SK-N-SH (cell line): ENCODE results near the gene PDGFA. TPM values are rescaled to one million over a fixed set of nuclear protein-coding genes. Genes with fewer than 3 reads are reported as not detected.

Experiments used
- CTCF ChIA-PET: fragments of 300-600, 350-600 bp; formaldehyde crosslinking; extraction: SDS; loops from one replicate; lab custom pipeline; 2021; lab: Yijun Ruan, JAX
- POLR2A ChIA-PET: fragments of 350-600 bp; sonication (Branson Sonifier 250); formaldehyde crosslinking; extraction: SDS; loops from one replicate; lab custom pipeline; 2020; ENCODE audit warnings: antibody characterized with exemption, inconsistent platforms; lab: Yijun Ruan, JAX
- DNase-seq: peaks from one replicate; pipeline ENCODE4 v3.0.0; 2012
- H2AFZ ChIP-seq: fragments of 200-600 bp; sonication (generic); 2 replicates; pipeline ENCODE4 v1.8.1; 2016; ENCODE audit warnings: antibody characterized with exemption, mild to moderate bottlenecking, low read depth
- H3F3A ChIP-seq: fragments of 200-600 bp; sonication (generic); replicated peaks from 2 replicates; pipeline ENCODE3; 2016; ENCODE audit warnings: antibody characterized with exemption, mild to moderate bottlenecking; ENCODE audit not compliant: insufficient read depth
- H3K27ac ChIP-seq, 2 experiments: fragments of 200-500 bp in 1 of 2; fragments of 200-600 bp in 1 of 2; sonication (Bioruptor generic) in 1 of 2; sonication (generic), shearing (Covaris generic) in 1 of 2; 2 replicates each; pipeline versions ENCODE4 v1.5.1 to v1.6.1; 2014 to 2016; ENCODE audit warnings: low read depth in 2 of 2, inconsistent platforms in 1 of 2, low read length in 1 of 2, mild to moderate bottlenecking in 1 of 2, mixed read lengths in 1 of 2
- H3K27me3 ChIP-seq: fragments of 200-600 bp; sonication (generic), shearing (Covaris generic); 2 replicates; pipeline ENCODE4 v1.6.1; 2016; ENCODE audit warnings: mixed run types; ENCODE audit not compliant: insufficient read depth
- H3K36me3 ChIP-seq, 2 experiments: fragments of 200-500 bp in 1 of 2; fragments of 200-600 bp in 1 of 2; sonication (Bioruptor generic) in 1 of 2; sonication (generic) in 1 of 2; replicated peaks in 1 of 2; 2 replicates each; pipeline versions ENCODE3 to v1.5.1; 2014 to 2016; ENCODE audit warnings: low read length in 1 of 2, mild to moderate bottlenecking in 1 of 2; ENCODE audit not compliant: insufficient read depth in 2 of 2, control insufficient read depth in 1 of 2
- H3K4me1 ChIP-seq, 2 experiments: fragments of 200-500 bp in 1 of 2; fragments of 200-600 bp in 1 of 2; sonication (Bioruptor generic) in 1 of 2; sonication (generic), shearing (Covaris generic) in 1 of 2; 2 replicates each; pipeline versions ENCODE4 v1.5.1 to v1.6.1; 2014 to 2016; ENCODE audit warnings: low read depth in 1 of 2, low read length in 1 of 2, mixed run types in 1 of 2; ENCODE audit not compliant: insufficient read depth in 2 of 2, control insufficient read depth in 1 of 2
- H3K4me2 ChIP-seq: fragments of 200-600 bp; sonication (generic), shearing (Covaris generic); 2 replicates; pipeline ENCODE4 v1.6.1; 2017; ENCODE audit warnings: mixed run types
- H3K4me3 ChIP-seq, 2 experiments: fragments of 200-500 bp in 1 of 2; fragments of 200-600 bp in 1 of 2; sonication (Bioruptor generic) in 1 of 2; sonication (generic), shearing (Covaris generic) in 1 of 2; 2 replicates each; pipeline versions ENCODE4 v1.5.1 to v1.8.1; 2014 to 2016; ENCODE audit warnings: low read depth in 2 of 2, inconsistent platforms in 1 of 2, low read length in 1 of 2, mild to moderate bottlenecking in 1 of 2, mixed read lengths in 1 of 2, moderate library complexity in 1 of 2
- H3K79me2 ChIP-seq: fragments of 200-600 bp; sonication (generic); 2 replicates; pipeline ENCODE4 v1.8.1; 2017; ENCODE audit warnings: mild to moderate bottlenecking; ENCODE audit not compliant: insufficient read depth
- H3K9ac ChIP-seq: fragments of 200-600 bp; sonication (generic); 2 replicates; pipeline ENCODE4 v1.6.1; 2017; ENCODE audit warnings: mixed run types
- H3K9me2 ChIP-seq: fragments of 200-600 bp; sonication (generic); 2 replicates; pipeline ENCODE4 v1.6.1; 2017; ENCODE audit warnings: mixed run types
- H3K9me3 ChIP-seq: fragments of 200-600 bp; sonication (generic); 2 replicates; pipeline ENCODE4 v1.6.1; 2017; ENCODE audit warnings: mixed run types, mild to moderate bottlenecking, moderate library complexity
- H4K20me1 ChIP-seq: fragments of 200-600 bp; sonication (generic); 2 replicates; pipeline ENCODE4 v1.6.1; 2017; ENCODE audit warnings: mild to moderate bottlenecking, mixed run types; ENCODE audit not compliant: insufficient read depth
- CHD2 ChIP-seq: fragments of 150-350 bp; IDR thresholded peaks from 2 replicates; pipeline ENCODE4 v1.6.1; 2018; ENCODE audit warnings: low read length; ENCODE audit not compliant: partially characterized antibody
- CTCF ChIP-seq: fragments of 200-600 bp; sonication (generic); IDR thresholded peaks from 2 replicates; pipeline ENCODE4 v1.6.1; 2017; ENCODE audit warnings: antibody characterized with exemption, mild to moderate bottlenecking, moderate library complexity
- ELF1 ChIP-seq: IDR thresholded peaks from 2 replicates; pipeline ENCODE4 v1.4.0; 2012
- EZH2phosphoT487 ChIP-seq: fragments of 200-600 bp; sonication (generic); IDR thresholded peaks from 2 replicates; pipeline ENCODE4 v1.6.1; 2017; ENCODE audit warnings: low read depth, mixed run types, mild to moderate bottlenecking, antibody characterized with exemption, moderate library complexity, borderline replicate concordance
- FOXJ3 ChIP-seq: sonication (generic); formaldehyde crosslinking; IDR thresholded peaks from 2 replicates; pipeline ENCODE4 v1.5.1; 2020; ENCODE audit warnings: mild to moderate bottlenecking, missing genetic modification reagents
- FOXM1 ChIP-seq: IDR thresholded peaks from 2 replicates; pipeline ENCODE4 v1.4.0; 2012; ENCODE audit warnings: low read depth, mild to moderate bottlenecking
- GABPA ChIP-seq: IDR thresholded peaks from 2 replicates; pipeline ENCODE4 v1.4.0; 2012; ENCODE audit warnings: low read depth, mild to moderate bottlenecking
- GATA2 ChIP-seq: sonication (generic); formaldehyde crosslinking; IDR thresholded peaks from 2 replicates; pipeline ENCODE4 v1.5.0; 2020; ENCODE audit warnings: mild to moderate bottlenecking, missing genetic modification reagents
- MXI1 ChIP-seq: IDR thresholded peaks from 2 replicates; pipeline ENCODE4 v1.6.1; 2012; ENCODE audit warnings: mild to moderate bottlenecking, low read depth, low read length, improper control_type of control experiment
- RAD21 ChIP-seq: IDR thresholded peaks from 2 replicates; pipeline ENCODE4 v1.6.1; 2012; ENCODE audit warnings: mild to moderate bottlenecking, low read length
- RCOR1 ChIP-seq: fragments of 150-350 bp; IDR thresholded peaks from 2 replicates; pipeline ENCODE4 v1.6.1; 2017; ENCODE audit warnings: antibody characterized with exemption, low read length
- RFX5 ChIP-seq: IDR thresholded peaks from 2 replicates; pipeline ENCODE4 v1.6.1; 2012; ENCODE audit warnings: mild to moderate bottlenecking, improper control_type of control experiment, low read length
- RXRA ChIP-seq: IDR thresholded peaks from 2 replicates; pipeline ENCODE4 v1.4.0; 2012; ENCODE audit warnings: low read depth, mild to moderate bottlenecking, borderline replicate concordance
- TAF1 ChIP-seq: IDR thresholded peaks from 2 replicates; pipeline ENCODE4 v1.6.1; 2012; ENCODE audit warnings: low read depth, mild to moderate bottlenecking, low read length, moderate library complexity, borderline replicate concordance
- TCF12 ChIP-seq: IDR thresholded peaks from 2 replicates; pipeline ENCODE4 v1.4.0; 2012
- TEAD4 ChIP-seq: IDR thresholded peaks from 2 replicates; pipeline ENCODE4 v1.4.0; 2012; ENCODE audit warnings: mild to moderate bottlenecking, borderline replicate concordance; ENCODE audit not compliant: insufficient read depth
- USF1 ChIP-seq: IDR thresholded peaks from 2 replicates; pipeline ENCODE4 v1.4.0; 2012; ENCODE audit warnings: low read depth, borderline replicate concordance
- YY1 ChIP-seq: IDR thresholded peaks from 2 replicates; pipeline ENCODE4 v1.4.0; 2012; ENCODE audit warnings: low read depth, mild to moderate bottlenecking
- WGBS: methylation state at CpG from one replicate; pipeline ENCODE4 v1.1.6; 2017; ENCODE audit warnings: low lambda C conversion rate; 5-methylcytosine and 5-hydroxymethylcytosine counted together
- polyA plus RNA-seq, 3 experiments: library from polyadenylated mRNA; depleted of rRNA; stranded (reverse); fragments of >200 nt; gene quantifications; 2 replicates each; pipeline ENCODE4 v1.2.3, GENCODE V29; 2012

PDGFA gene
- polyA plus RNA-seq, 1 of the 3 experiments (the other 2 are of a cell fraction), result 18.9 TPM

- no peaks in the 10 kb centered on the region for H4K20me1 ChIP-seq
- no peak overlapping the region for H2AFZ ChIP-seq
- no peak for TF ChIP-seq USF1
- no peak for TF ChIP-seq MXI1
- TF ChIP-seq TAF1, result no peak
- TF ChIP-seq, all 33 proteins: peak for 0
- Histone ChIP-seq H3K9ac (no peak overlapping the region), H3K4me2 (no peak overlapping the region), H3K9me2 (no peaks in the 10 kb centered on the region), H3K4me1 (no peaks in the 10 kb centered on the region), H3K79me2 (no peaks in the 10 kb centered on the region), H3K9me3 (no peaks in the 10 kb centered on the region), H3K27ac (no peak overlapping the region), H3F3A (no peaks in the 10 kb centered on the region), H3K27me3 (no peaks in the 10 kb centered on the region), H3K4me3 (no peak overlapping the region), H3K36me3 (no peaks in the 10 kb centered on the region)
- ChIA-PET CTCF (no interaction called here), POLR2A (no interaction called here)
- WGBS, result 95% methylated on average over 32 of the region's 32 CpGs
- no peak for DNase-seq
These were observed 37.4 kb upstream of the PDGFA start for GRCh38 chr7:556837-557557.

- ChIA-PET CTCF (no interaction called here), POLR2A (no interaction called here)
- Histone ChIP-seq H3K27me3 (no peaks in the 10 kb centered on the region), H3K9me3 (no peaks in the 10 kb centered on the region), H3F3A (no peaks in the 10 kb centered on the region), H3K79me2 (no peaks in the 10 kb centered on the region), H3K4me3 (no peak overlapping the region), H4K20me1 (no peaks in the 10 kb centered on the region), H3K4me1 (no peaks in the 10 kb centered on the region), H3K27ac (no peak overlapping the region), H3K4me2 (no peak overlapping the region), H3K9me2 (no peaks in the 10 kb centered on the region), H3K9ac (no peak overlapping the region), H3K36me3 (no peaks in the 10 kb centered on the region), H2AFZ (no peak overlapping the region)
- DNase-seq, result no peak
- no peak for TF ChIP-seq YY1
- TF ChIP-seq CHD2, result no peak
- TF ChIP-seq RAD21, result no peak
- 94% methylated on average over 30 of the region's 30 CpGs for whole genome bisulfite sequencing
These were observed 36.7 kb upstream of the PDGFA start for GRCh38 chr7:556291-556826.

GRCh38 chr7:555551-556160, 36.0 kb upstream of the PDGFA start:
- no peak overlapping the region for H3K9ac ChIP-seq
- ChIA-PET POLR2A (no interaction called here), CTCF (no interaction called here)
- no peaks in the 10 kb centered on the region for H3K36me3 ChIP-seq
- no peaks in the 10 kb centered on the region for H3K9me2 ChIP-seq
- H3K27ac ChIP-seq, result no peak overlapping the region
- no peaks in the 10 kb centered on the region for H4K20me1 ChIP-seq
- TF ChIP-seq TAF1 (no peak), EZH2phosphoT487 (no peak), YY1 (no peak), FOXJ3 (CRISPR knock-in tag) (no peak), TCF12 (no peak), CTCF (no peak), RAD21 (no peak), ELF1 (no peak), GABPA (no peak), TEAD4 (no peak), FOXM1 (no peak), RCOR1 (no peak), RFX5 (no peak), GATA2 (CRISPR knock-in tag) (no peak), RXRA (no peak)
- H3F3A ChIP-seq, result no peaks in the 10 kb centered on the region
- whole genome bisulfite sequencing, result 92% methylated on average over 16 of the region's 18 CpGs
- no peaks in the 10 kb centered on the region for H3K9me3 ChIP-seq
- H3K4me2 ChIP-seq, result no peak overlapping the region
- H3K4me3 ChIP-seq, result no peak overlapping the region
- DNase-seq, result no peak
- H3K79me2 ChIP-seq, result no peaks in the 10 kb centered on the region
- H3K27me3 ChIP-seq, result no peaks in the 10 kb centered on the region
- no peaks in the 10 kb centered on the region for H3K4me1 ChIP-seq
- H2AFZ ChIP-seq, result no peak overlapping the region
